ENCODE measurements around the gene SLC25A51.

SLC25A51 gene

DNA sequence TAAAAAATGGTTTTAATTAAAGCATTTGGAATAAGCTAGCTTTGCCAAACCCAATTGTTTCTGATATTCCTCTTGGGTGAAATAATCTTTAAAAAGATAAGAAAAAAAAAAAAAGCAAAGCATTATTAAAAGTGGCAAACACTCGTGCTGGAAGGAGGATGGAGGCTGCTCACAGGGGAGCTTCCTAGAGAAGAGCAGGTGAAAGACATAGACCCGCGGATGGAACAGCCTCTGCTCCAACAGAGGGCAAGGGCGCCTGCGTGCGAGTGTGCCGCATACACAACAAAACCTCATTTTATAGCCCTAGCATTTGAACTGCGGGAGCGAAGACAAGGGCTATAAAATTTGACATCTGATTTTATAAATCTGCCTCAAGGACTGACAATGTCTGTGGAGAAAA, 33.4 kb upstream of the SLC25A51 start:
- DNase-seq (ENCODE audit: low read depth in 3 of 3, low spot score in 1 of 3), result no peak

DNA sequence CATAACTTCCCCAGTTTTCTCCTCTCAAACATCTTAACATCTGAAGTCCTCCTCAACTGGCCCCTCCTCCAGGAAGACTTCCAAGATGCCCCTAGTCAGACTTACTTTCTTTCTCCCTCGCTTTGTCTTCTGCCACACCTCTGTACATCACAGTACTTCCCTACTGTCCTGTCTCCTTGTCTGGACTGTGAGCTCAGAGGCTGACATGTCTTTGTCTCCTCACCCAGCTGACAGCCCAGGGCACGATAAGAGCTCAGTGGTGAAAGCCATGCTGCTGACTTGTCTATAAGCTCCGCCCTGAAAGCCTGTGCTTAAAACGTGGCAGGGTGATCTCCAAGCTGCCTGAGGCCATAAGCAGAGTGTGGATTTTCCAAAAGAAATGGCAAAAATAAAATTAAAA, 33.0 kb upstream of the SLC25A51 start:
- DNase-seq (ENCODE audit: low read depth in 3 of 3, low spot score in 1 of 3), result no peak

DNA sequence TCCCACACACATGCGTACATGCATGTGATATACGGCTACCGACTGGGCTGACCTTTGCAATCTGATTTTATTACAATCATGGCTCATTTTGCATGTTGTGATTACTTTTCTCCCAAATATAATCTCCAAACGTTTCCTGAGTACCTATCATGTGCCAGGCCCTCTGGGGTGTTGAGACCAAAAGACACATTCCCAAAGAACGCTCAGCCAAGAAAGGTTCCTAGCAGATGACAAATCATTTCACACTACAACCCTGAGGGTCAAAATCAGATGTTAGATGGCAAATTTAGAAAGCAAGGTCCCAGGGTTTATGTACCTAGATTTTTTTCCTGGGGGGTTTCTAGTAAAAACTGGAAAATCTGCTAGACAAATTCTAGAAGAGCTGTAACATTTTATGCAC, 32.4 kb upstream of the SLC25A51 start:
- DNase-seq (ENCODE audit: low read depth in 3 of 3, low spot score in 1 of 3), result no peak

DNA sequence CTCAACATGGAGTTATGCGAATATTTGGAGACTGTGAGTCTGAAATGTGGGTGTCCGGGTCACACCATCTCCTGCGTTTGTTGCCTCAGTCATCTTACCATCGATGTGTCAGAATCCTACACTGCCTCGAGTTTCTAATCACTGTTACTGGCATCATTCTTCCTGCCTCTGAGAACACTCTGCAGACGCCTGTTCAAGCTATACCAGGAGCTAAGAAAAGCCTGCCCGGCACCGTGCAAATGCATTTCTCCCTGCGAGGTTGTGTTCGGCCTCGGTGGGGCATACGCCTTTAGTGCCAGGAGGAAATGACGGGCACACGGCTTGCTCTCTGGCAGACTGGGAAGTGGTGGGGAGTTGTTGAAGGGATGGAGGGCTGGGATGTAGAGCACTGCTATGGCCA, 31.2 kb upstream of the SLC25A51 start:
- no peak for DNase-seq (ENCODE audit: low read depth in 3 of 3, low spot score in 1 of 3)

DNA sequence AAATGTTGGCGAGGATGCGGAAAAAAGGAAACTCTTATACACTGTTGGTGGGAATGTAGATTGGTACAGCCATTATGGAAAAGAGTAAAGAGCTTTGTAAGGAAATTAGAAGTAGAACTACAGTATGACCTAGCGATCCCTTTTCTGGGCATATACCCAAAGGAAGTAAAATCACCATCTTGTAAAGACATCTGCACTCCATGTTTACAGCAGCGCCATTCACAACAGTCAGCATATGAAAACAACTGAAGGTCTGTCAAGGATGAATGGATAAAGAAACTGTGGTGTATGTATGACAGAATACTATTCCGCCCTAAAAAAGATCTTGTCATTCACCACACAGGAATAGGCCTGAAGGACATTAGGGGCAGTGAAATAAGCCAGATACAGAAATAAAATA, 27.7 kb upstream of the SLC25A51 start:
- DNase-seq (ENCODE audit: low read depth in 3 of 3, low spot score in 1 of 3), result no peak

DNA sequence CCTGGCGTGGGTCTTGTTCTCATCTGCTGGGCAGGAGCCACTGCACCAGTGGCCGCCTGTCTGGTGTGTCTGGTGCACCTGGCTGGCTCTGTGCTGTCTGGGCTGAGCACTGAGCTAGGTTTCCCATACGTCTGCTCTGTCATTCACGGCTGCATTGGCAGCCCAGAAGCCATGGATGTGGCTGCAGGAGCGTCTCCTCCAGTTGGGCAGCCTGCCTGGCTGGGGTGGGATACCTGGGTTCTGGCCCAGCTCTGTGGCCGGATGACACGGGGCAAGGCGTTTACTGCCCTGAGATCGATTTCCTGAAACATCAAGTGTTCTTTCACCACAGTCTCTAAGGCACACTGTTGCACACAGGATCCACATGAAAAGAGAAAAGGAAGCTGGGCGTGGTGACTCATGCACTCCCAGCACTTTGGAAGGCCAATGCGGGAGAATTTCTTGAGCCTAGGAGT, 25.5 kb upstream of the SLC25A51 start:
- DNase-seq (ENCODE audit: low read depth in 3 of 3, low spot score in 1 of 3), result no peak

DNA sequence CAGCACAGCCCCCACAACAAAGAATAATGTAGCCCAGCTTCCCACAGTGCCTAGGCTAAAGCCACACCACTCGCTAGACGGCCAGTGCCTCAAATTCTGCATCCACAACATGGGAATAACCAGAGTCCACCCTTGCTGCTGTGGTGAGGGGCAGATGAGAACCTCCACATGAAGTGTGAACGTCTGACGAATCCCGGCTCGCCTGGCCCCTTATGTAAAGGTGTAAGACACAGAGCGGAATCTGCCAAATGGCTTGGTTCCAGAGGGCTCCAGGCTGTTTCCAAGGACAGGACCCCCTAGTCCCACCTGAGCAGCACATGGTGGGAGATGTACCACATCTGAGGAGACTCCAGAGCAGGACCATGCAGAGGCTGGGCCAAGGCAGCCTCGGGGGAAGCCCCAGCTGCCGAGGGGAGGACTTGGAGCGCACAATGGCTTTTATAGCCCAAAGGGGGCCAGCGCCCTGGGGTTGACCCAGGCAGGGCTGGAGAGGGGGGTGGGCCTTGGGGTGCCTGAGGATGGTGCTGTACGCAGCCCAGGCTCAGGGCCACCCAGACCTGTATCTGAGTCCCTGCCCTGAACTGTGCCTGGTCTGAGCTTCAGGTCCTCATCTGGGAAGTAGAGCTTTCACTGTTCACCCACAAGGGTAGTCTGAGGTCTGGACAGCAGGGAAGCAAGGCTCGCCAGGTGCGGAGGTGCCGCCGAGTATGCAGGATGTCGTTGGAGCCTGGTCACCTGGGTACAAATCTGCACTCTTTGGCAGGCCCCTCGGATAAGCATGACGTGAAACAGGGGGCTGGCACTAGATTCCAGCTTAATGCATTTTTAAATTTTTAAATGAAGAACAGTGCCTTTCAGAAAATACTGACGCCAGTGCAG, 24.9 kb upstream of the SLC25A51 start:
- no peak for DNase-seq (ENCODE audit: low read depth in 3 of 3, low spot score in 1 of 3)

DNA sequence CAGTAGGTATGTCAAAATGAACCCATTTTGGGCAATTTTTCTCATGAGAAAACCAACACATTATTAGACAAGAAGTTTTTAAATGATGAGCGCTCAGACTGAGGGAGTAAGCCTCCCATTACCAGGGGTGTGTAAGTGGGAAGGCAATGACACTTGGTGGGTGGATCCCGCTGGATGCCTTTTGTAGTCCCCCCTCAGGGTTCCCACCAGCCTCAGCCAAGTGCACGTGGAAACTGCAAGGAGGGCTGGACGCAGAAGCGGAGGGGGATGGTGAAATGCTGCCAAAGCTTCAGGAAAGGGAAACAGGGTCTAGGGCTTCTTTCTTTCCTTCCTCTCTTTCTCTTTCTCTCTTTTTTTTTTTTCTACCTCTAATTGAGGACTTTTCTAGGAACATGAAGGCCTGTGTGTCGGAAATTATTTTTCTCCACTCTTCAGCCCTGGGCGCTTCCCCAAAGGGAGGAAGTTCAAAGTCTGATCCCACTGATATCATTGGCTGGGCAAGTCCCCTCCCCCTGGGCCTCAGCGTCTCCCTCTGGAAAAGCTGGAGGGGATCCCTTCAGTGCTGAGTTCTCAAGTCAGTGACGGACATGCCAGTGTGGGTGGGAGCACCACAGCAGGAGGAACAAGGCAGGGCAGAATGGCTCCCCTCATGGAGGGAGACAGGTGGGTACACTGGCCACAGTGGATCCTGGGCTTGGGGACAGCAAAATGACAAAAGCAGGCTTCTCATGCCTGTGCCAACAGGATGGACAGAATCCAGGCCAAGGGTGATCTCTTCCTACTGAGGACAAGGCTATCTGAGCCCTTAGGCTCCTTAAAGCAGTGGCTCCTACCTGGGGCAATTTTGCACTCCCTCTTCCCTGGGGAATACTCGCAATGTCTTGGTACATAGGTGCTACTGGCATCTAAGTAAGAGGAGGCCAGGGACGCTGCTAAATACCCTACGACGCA, 23.9 kb upstream of the SLC25A51 start:
- no peak for DNase-seq (ENCODE audit: low read depth in 3 of 3, low spot score in 1 of 3)

DNA sequence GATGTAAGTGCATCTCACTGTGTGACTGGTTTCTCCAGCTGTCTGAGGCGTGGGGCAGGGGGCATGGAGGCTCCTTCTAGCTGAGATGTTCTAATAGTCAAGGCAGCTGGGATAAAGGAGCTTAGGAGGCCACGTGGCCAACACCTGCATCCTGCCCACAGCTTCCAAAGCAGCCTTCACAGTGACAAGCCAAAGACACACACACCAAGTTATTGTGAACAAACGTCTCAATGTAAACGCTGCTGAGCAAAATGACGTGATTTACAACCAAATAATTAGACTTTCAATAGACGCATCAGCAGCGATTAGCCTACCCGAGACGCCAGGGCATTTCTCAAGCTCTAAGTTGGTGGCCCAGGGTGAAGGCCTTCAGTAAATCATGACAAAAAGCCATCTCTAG, 23.2 kb upstream of the SLC25A51 start:
- no peak for DNase-seq (ENCODE audit: low read depth in 3 of 3, low spot score in 1 of 3)

DNA sequence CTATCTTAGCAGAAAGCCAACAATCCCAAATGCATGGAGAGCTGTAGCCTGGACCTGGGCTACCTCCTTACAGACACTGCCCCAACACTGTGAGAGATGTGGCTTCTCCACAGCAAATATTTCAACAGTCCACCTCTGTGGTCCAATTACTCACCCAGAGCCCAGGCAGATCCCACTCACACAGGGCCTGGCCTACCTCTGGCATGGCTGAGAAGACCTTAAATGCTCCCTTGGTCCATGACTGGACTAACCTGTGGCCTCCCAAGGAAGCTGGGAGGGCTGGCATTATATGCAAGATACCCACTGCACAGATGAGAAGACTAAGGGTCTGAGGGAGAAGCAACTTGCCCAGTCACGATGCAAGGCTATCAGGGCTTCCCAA, 22.8 kb upstream of the SLC25A51 start:
- no peak for DNase-seq (ENCODE audit: low read depth in 3 of 3, low spot score in 1 of 3)

DNA sequence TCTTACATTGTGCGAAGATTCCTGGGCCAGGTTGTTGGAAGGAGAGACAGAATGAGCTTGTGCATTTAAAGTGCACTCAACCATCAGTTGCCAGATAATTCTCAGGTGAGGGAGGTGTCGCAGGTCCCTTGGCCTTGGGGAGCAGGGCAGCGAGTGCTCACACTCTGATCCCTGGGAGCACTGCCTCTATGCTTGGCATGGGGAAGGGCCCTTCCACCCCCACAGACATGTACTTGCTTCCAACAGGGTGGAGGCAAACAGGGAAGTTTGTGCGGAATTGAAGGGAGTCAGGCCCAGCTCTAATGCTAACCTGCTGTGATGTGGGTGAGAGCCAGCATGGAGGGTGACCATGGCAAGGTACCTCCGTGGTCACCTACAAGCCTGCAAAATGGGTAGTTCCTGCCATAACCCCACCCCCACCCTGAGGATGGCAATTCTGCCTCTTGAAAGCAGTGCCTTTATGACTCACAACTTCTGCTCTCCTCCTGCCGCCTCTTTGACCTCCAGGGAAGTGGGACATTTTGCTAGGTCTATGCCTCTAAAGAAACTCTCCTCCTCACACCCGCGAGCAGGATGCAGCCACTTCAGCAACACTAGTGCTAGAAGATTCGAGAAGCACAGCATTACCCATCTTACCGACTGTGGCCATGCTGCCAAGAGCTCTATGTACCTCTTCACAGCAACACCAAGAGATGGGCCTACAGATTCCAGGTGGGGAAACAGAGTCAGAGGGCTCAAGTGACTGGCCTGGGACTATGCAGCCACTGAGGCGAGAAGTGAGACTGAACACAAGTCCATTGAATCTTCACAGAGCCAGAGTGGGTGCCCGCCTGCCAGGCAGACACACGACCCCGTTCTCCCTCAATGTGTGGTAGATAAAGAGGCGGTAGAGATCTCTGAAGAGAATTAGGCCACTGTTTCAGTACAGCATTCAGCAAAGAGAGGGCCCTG, 22.1 kb upstream of the SLC25A51 start:
- DNase-seq (ENCODE audit: low read depth in 3 of 3, low spot score in 1 of 3), result no peak

DNA sequence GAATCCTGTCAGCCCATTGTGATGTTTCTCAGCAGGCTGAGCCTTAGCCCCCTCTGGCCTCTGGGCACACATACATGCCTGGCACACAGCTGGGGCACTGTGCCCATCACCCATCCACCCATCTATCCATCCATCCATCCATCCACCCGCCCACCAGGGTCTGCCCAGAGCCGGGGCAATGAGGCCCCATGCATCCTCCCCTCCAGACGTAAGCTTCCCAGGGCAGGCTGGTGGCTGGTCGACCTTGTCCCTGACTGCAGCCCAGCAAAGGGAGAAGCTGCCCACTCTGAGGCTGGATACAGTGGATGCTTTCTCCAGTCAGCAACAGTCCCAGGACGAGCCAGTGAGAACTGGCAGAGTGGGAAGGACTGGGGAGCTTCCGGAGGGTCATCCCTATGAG, 21.1 kb upstream of the SLC25A51 start:
- no peak for DNase-seq (ENCODE audit: low read depth in 3 of 3, low spot score in 1 of 3)

DNA sequence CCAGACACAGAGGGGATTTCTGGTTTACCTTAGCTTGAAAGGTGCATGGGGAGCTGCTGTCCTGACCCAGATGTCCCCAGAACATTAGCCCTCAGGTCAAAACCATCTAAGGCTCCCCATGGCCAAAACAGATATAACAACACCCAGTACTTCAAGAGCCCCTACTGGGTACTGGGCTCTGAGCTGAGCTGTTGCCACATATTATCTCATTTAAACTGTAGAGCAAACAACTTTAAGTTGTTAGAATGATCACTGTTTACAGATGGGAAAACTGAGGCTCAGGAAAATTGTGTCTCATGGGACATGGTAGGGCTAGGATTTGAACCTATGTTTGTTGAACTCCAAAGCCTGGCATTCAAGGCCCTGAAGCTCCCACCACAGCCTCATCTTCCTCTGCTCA, 20.6 kb upstream of the SLC25A51 start:
- DNase-seq (ENCODE audit: low read depth in 3 of 3, low spot score in 1 of 3), result no peak

DNA sequence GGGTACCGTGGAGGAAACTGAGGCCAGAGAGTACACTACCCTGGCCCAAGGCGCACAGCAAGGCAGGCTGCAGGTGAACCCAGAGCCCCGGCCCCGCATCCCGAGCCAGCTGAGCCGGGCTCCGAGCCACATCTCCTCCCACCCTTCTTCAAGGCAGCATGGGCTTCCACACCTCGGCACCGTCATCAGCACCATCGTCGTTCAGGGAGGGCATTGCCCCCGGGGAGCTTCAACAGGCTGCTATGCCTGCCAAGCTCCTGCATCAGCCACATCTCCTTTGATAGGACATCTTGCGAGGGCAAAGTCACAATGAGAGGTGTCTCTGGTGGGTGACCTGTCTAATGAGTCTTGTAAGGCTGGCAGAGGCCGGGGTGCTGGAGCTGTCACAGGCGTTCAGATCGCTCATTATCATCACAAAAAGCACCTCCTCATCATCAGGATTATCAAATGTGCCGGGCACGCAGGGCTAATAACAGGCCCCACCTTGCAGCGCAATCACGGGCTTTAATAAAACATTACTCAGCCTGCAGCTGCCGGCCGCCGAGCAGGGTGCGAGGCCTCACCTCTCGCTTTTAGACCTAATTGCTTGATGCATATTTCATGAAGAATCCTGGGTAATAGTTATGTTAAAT, 20.0 kb upstream of the SLC25A51 start:
- DNase-seq (ENCODE audit: low read depth in 3 of 3, low spot score in 1 of 3), result no peak

DNA sequence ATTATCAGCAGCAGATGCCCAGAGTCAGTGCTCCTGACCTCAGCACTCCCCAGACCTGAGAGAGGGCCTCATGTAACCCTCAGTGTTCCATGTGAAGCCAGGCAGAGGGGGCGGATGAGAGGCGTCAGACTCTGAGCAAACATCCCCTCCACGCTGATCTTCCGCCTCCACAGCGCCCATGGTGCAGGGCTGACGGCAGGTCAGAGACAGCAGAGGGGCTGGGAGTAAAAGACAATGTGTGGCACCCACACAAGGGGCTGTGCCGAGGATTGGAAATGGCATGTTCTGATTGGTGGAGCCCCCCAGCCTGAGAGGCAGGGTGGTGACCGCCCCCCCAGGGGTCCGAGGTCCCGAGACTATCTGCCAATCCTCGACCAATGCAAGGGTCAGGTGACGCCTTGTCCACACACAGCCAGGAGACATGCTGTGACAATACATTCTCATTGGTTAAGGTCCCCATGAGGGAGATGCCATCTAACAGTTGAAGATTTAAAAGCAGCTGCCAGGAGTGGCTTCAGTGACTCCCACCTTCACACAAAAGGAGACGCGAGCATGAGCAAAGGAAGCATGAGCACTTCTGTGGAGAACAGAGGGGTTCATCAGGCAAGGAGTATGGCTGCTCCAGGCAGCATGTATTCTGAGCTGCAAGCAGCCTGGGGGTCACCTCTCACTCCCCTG, 19.3 kb upstream of the SLC25A51 start:
- DNase-seq (ENCODE audit: low read depth in 3 of 3, low spot score in 1 of 3), result no peak

DNA sequence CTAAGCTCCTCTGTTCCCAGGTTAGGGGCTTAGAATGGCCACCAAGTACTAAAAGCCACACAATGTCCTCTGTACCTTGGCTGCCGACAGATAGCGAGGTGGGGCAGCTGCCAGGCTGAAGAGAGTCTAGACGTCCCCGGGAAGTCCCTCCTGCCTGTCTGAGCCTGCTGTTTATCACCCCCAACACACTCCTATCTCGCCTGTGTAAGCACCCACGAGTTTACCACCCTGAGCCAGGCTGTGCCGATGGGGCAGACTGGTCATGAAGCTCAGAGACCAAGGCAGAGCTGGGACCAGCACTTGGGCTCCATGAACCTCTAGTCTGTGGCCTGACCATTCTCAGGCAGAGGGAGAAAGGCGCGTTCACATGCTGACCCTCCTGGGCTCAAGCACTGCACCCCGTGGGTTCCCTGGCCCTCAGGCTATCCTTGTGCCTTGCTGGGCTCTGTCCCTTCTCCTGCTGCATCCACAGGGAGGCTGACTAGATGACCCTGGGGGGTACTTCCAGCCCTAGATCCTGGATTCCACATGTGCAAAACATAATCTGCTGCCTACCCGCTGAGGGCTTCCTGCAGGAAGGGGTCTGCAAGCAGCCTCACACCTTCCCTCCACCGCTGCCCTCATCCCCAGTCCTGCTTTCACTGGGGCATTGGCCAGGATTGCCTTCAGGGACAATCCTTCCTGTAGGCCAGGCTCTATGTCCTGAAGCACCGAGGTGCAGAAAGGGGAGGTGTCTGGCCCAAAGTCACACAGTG, 18.6 kb upstream of the SLC25A51 start:
- no peak for DNase-seq (ENCODE audit: low read depth in 3 of 3, low spot score in 1 of 3)

DNA sequence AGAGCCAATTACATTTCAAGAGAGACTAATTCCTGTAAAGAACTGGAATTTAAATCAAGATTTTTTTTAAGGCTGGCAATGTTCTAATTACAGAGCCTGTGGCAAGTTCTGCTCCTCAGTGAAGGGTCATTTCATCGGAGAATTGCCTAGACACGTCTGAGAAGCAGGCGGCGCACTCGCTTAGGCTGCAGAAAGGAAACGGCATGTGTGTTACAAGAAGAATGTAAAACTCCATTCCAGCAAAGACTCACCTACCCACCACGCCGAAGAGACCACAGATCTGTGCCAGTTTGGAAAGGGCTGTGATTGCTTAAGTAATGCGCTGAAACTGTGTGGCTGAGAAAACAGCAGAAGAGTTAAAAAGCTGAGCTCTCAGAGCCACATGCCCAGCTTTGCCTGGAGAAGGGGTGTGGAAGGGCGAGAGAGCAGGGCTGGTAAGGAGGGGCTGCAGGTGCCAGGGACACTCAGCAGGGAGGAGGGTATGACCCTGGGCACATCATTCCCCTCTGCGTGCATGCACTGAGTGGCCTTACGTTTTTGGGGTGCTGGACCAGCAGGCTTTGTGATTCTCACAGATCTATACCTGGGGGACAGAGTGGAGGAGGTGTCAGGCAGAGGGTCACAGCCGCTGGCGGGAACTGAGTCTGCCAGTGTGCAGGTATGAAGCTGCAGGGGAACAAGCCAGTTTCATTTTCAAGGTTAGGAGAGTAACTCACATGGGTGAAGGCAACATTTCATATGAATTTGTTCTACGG, 17.8 kb upstream of the SLC25A51 start:
- DNase-seq (ENCODE audit: low read depth in 3 of 3, low spot score in 1 of 3), result no peak

DNA sequence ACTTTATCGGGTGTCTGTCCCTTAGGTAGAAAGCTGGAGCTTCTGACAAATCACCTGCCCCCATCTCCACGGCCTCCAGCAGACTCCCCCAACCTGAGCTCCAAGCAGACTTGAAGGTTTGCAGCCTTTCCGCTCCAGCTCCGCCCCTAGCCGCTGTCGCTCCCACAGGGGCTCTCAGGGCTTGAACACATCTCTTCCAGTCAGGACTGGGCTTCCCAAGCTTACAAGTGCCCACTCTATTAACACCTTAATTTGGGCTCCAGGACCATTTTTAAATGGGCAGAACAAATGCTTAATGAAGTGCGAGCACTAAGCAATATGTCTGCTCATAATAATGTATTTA, 17.2 kb upstream of the SLC25A51 start:
- DNase-seq (ENCODE audit: low read depth in 3 of 3, low spot score in 1 of 3), result no peak

Data from stimulated activated CD4-positive, alpha-beta T cell treated with anti-CD3 and anti-CD28 coated beads, TNF-alpha, amount 100 ng/mL, for 1 hour (primary cell).